Epithelial cell of prostate (primary cell): Measurements from ENCODE around the gene SCPEP1.

Source experiments
- DNase-seq: peaks from one replicate; pipeline ENCODE4 v3.0.0-alpha.2; 2011; ENCODE audit warnings: low read depth, low spot score
- H3K27ac ChIP-seq: fragments of 450-650 bp; 2 replicates; pipeline ENCODE4 v1.5.1; 2017; ENCODE audit warnings: mild to moderate bottlenecking

Gene SCPEP1

GRCh38 chr17:57034807-57035754 lies 57.1 kb downstream of the SCPEP1 start:
- no peak for DNase-seq

DNA sequence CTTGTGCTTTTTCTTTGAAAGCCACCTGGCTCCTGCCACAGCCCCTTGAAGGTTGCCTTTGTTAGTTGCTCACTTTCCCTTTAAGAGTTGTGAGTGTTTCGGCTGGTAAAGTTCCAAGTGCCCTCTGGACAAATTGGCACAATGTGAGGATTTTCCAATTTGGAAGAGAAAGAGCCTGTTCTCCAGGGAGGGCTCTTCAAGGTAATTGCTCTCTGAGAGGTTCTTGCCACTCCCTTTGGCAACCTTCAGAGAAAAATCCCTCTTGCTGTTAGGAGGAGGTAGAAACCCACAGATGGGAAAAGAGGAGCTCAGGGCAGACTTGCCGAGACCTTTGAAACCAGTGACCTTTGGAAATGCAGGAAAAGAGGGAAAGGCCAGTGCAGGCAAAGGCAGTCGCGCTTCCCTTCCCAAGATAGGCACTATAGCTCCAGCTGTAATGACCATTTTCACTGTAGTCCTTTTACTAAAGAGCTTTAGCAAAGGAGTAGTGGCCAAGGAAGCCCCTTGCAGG lies 58.1 kb downstream of the SCPEP1 start:
- no peak for DNase-seq
- no peak overlapping the region for H3K27ac ChIP-seq

More at GRCh38 chr17:57034807-57035754, 57.1 kb downstream of the SCPEP1 start:
- no peak overlapping the region for H3K27ac ChIP-seq

GRCh38 chr17:57037411-57037810 lies 59.5 kb downstream of the SCPEP1 start:
- DNase-seq: no peak
- no peak overlapping the region for H3K27ac ChIP-seq

GRCh38 chr17:57038486-57038885 lies 60.6 kb downstream of the SCPEP1 start:
- no peak for DNase-seq

GRCh38 chr17:57040571-57040970 lies 62.6 kb downstream of the SCPEP1 start:
- DNase-seq: no peak
- H3K27ac ChIP-seq: no peak overlapping the region

More at GRCh38 chr17:57038486-57038885, 60.6 kb downstream of the SCPEP1 start:
- no peak overlapping the region for H3K27ac ChIP-seq

GRCh38 chr17:57043276-57043675 lies 65.3 kb downstream of the SCPEP1 start:
- DNase-seq: no peak
- no peak overlapping the region for H3K27ac ChIP-seq

DNA sequence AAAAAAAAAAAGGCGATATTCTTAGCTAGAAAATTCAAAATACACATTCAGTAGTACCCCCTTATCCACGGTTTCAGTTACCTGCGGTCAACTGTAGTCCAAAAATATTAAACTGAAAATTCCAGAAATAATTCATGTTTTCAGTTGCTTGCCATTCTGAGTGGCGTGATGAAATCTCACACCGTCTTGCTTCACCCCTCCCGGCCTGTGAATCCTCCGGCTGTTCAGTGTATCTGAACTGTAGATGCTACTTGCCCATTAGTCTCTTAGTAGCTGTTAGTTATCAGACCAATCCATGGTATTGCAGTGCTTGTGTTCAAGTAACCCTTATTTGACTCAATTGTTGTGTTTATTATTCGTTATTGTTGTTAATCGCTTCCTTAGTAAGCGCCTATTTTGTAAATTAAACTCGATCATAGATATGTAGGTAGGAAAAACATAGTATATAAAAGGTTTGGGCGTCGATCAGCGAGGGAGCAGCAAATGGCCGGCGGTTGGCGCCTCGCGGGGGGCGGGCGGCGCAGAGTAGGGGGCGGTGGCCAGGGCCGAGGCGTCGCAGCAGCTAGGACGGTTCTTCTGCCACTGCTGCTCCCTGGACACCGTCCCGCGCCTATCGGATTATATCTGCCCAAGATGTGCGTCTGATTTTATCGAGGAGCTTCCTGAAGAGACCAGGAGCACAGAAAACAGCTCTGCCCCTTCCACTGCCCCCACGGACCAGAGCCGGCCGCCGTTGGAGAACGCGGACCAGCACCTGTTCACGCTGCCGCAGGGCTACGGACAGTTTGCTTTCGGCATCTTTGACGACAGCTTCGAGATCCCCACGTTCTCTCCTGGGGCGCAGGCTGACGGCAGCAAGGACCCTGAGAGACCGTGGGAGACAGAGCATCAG lies 67.3 kb downstream of the SCPEP1 start:
- H3K27ac ChIP-seq: no peak overlapping the region
- DNase-seq: no peak

GRCh38 chr17:57045868-57046704 lies 68.2 kb downstream of the SCPEP1 start:
- no peak for DNase-seq
- H3K27ac ChIP-seq: no peak overlapping the region

- no peak for DNase-seq
- no peak overlapping the region for H3K27ac ChIP-seq
Measured at GRCh38 chr17:57046749-57047148, 68.8 kb downstream of the SCPEP1 start.

GRCh38 chr17:57048096-57048495 lies 70.2 kb downstream of the SCPEP1 start:
- H3K27ac ChIP-seq: no peak overlapping the region

DNA sequence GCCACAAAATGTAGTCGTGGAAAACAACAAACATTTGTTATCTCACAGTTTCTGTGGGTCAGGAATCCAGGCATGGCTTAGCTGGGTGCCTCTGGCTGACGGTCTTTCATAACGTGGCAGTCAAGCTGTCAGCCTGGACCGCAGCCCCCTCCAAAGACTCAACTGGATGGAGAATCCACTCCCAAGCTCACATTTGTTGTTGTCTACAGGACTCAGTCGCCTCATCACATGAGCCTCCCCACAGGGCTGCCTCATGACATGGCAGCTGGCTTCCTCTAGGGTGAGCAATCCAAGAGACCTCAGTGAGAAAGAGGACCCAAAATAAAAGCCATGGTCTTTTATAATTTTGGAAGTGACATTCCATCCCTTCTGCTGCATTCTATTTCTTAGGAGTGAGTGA lies 72.4 kb downstream of the SCPEP1 start:
- H3K27ac ChIP-seq: no peak overlapping the region
- no peak for DNase-seq

More at GRCh38 chr17:57048096-57048495, 70.2 kb downstream of the SCPEP1 start:
- no peak for DNase-seq

- DNase-seq: peak; percentile 57
- no peak overlapping the region for H3K27ac ChIP-seq
Measured at GRCh38 chr17:57051886-57052361, 74.0 kb downstream of the SCPEP1 start.
